ENCODE data around the gene CELA1. TPM values are rescaled to one million over a fixed set of nuclear protein-coding genes. Genes with fewer than 3 reads are reported as not detected.

CELA1 gene
- total RNA-seq, 2 donors from 2014 or later: not detected

GRCh38 chr12:51370667-51371066, 24.2 kb upstream of the CELA1 start:
- TF ChIP-seq POLR2AphosphoS5 (IDR thresholded peaks at IDR 0.05) (no peak), POLR2A (IDR thresholded peaks at IDR 0.05) (no peak), CTCF (IDR thresholded peaks at IDR 0.05) (no peak)
- 92% methylated on average over 9 of the region's 9 CpGs for WGBS
- no peaks in the 10 kb centered on the region for H3K36me3 ChIP-seq
- intact Hi-C loops (cut with DNase I): no loop called here
- H3K9me3 ChIP-seq: no peaks in the 10 kb centered on the region
- no peaks in the 10 kb centered on the region for H3K27me3 ChIP-seq (replicated peaks; ENCODE audit: insufficient read depth)
- DNase-seq (ENCODE audit: low spot score): no peak
- H3K4me3 ChIP-seq: no peak overlapping the region
- H3K4me1 ChIP-seq (replicated peaks): no peaks in the 10 kb centered on the region
- H3K27ac ChIP-seq: no peak overlapping the region

DNA sequence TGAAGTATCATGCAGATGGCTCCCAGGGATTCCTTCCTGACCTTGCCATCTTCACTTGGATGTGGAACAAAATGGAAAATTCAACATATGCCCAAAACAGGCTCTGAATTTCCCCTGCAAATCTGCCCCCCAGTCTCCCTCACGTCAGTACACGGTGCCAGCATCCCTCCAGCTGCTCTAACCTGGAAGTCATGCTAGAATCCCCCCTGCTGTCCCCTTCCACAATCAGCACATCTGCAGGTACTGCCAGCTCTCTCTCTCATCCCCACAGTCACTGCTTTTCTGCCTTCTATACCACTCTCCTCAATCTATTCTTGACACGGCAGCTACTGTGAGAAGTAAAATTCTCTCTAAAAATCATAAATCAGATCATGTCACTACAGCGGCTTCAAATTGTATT, 23.1 kb upstream of the CELA1 start:
- WGBS: 94% methylated on average over 4 of the region's 4 CpGs
- H3K9me3 ChIP-seq: no peaks in the 10 kb centered on the region
- no peaks in the 10 kb centered on the region for H3K27me3 ChIP-seq (replicated peaks; ENCODE audit: insufficient read depth)
- intact Hi-C loops (cut with DNase I): no loop called here
- TF ChIP-seq POLR2A (IDR thresholded peaks at IDR 0.05) (no peak), POLR2AphosphoS5 (IDR thresholded peaks at IDR 0.05) (no peak), CTCF (IDR thresholded peaks at IDR 0.05) (no peak)
- no peaks in the 10 kb centered on the region for H3K4me1 ChIP-seq (replicated peaks)
- no peak overlapping the region for H3K27ac ChIP-seq
- no peaks in the 10 kb centered on the region for H3K36me3 ChIP-seq
- H3K4me3 ChIP-seq: no peak overlapping the region
- no peak for DNase-seq (ENCODE audit: low spot score)

- WGBS: 80% methylated on average over 17 of the region's 17 CpGs
- Histone ChIP-seq H3K9me3 (no peaks in the 10 kb centered on the region), H3K36me3 (no peaks in the 10 kb centered on the region), H3K27me3 (replicated peaks; ENCODE audit: insufficient read depth) (no peaks in the 10 kb centered on the region), H3K4me1 (replicated peaks) (no peaks in the 10 kb centered on the region), H3K27ac (no peak overlapping the region), H3K4me3 (no peak overlapping the region)
- intact Hi-C loops (cut with DNase I): no loop called here
- DNase-seq (ENCODE audit: low spot score): peak; percentile 8
- no peak for TF ChIP-seq POLR2A (IDR thresholded peaks at IDR 0.05)
- TF ChIP-seq CTCF (IDR thresholded peaks at IDR 0.05): no peak
- no peak for TF ChIP-seq POLR2AphosphoS5 (IDR thresholded peaks at IDR 0.05)
Measured at GRCh38 chr12:51368640-51369517, 22.4 kb upstream of the CELA1 start.

DNA sequence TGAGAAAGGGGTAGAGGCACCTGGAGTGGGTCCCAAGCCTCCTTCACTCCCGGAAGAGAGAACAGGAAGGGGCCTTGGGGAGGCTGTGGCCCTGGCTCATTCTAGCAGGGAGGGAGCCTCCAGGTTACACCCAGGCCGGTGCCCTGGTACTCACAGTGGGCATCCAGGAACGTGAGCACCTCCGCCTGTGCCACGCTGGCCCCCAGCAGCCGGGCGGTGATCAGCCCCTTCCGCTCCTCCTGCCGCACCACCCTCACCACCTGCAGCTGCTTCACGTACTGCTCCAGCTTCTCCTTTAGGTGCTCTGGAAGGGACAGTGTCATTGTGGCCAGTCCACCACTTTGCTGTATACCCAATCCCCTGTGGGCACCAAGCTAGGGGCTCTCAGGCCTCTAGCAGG, 18.8 kb upstream of the CELA1 start:
- TF ChIP-seq POLR2A (IDR thresholded peaks at IDR 0.05): no peak
- TF ChIP-seq POLR2AphosphoS5 (IDR thresholded peaks at IDR 0.05): no peak
- TF ChIP-seq CTCF (IDR thresholded peaks at IDR 0.05): no peak
- 96% methylated on average over 10 of the region's 10 CpGs for WGBS
- DNase-seq (ENCODE audit: low spot score): no peak
- intact Hi-C loops (cut with DNase I): no loop called here
- H3K27me3 ChIP-seq (replicated peaks; ENCODE audit: insufficient read depth): no peaks in the 10 kb centered on the region
- H3K4me3 ChIP-seq: no peak overlapping the region
- H3K9me3 ChIP-seq: no peaks in the 10 kb centered on the region
- no peak overlapping the region for H3K27ac ChIP-seq
- H3K4me1 ChIP-seq (replicated peaks): no peaks in the 10 kb centered on the region
- no peaks in the 10 kb centered on the region for H3K36me3 ChIP-seq

GRCh38 chr12:51364001-51364400, 17.5 kb upstream of the CELA1 start:
- Histone ChIP-seq H3K9me3 (no peaks in the 10 kb centered on the region), H3K4me3 (no peak overlapping the region), H3K4me1 (replicated peaks) (no peaks in the 10 kb centered on the region), H3K27ac (no peak overlapping the region), H3K27me3 (replicated peaks; ENCODE audit: insufficient read depth) (no peaks in the 10 kb centered on the region), H3K36me3 (no peaks in the 10 kb centered on the region)
- WGBS: 92% methylated on average over 11 of the region's 11 CpGs
- DNase-seq (ENCODE audit: low spot score): no peak
- no peak for TF ChIP-seq POLR2AphosphoS5 (IDR thresholded peaks at IDR 0.05)
- no peak for TF ChIP-seq CTCF (IDR thresholded peaks at IDR 0.05)
- TF ChIP-seq POLR2A (IDR thresholded peaks at IDR 0.05): no peak
- intact Hi-C loops (cut with DNase I): no loop called here
